Fibroblast of pulmonary artery (primary cell): Measurements from ENCODE around the gene PYGL.
"Not testable (repeated sequence)": the region's sequence is repeated elsewhere in the genome, so short reads cannot be mapped to it uniquely, and the experiment has no call there.

Experiments used
- DNase-seq: peaks from one replicate; pipeline ENCODE4 v3.0.0-alpha.2; 2010; ENCODE audit warnings: low read depth
- H3K4me3 ChIP-seq: replicated peaks from 2 replicates; pipeline ENCODE4 v1.5.1; 2011; ENCODE audit warnings: low read depth, mild to moderate bottlenecking, control low read depth, low read length, moderate library complexity
- CTCF ChIP-seq: IDR thresholded peaks from 2 replicates; pipeline ENCODE4 v1.5.1; 2011; ENCODE audit warnings: mild to moderate bottlenecking, control low read depth, low read length, inconsistent platforms; ENCODE audit errors: missing control alignments

PYGL gene

GRCh38 chr14:50967103-50967502 lies 22.8 kb upstream of the PYGL start:
- TF ChIP-seq CTCF = no peak
- DNase-seq = no peak
- no peak overlapping the region for H3K4me3 ChIP-seq

- no peak for TF ChIP-seq CTCF
- no peak overlapping the region for H3K4me3 ChIP-seq
- peak; percentile 98 for DNase-seq
Measured at GRCh38 chr14:50964683-50965390, 20.6 kb upstream of the PYGL start.

- no peak for TF ChIP-seq CTCF
- DNase-seq = no peak
- no peak overlapping the region for H3K4me3 ChIP-seq
Measured at GRCh38 chr14:50963919-50964318, 19.6 kb upstream of the PYGL start.

- no peak overlapping the region for H3K4me3 ChIP-seq
- peak; percentile 92 for DNase-seq
- TF ChIP-seq CTCF = no peak
Measured at GRCh38 chr14:50961605-50962221, 17.4 kb upstream of the PYGL start.

- no peak overlapping the region for H3K4me3 ChIP-seq
- DNase-seq = peak; percentile 70
- no peak for TF ChIP-seq CTCF
Measured at GRCh38 chr14:50957296-50957695, 13.0 kb upstream of the PYGL start.

GRCh38 chr14:50956421-50956820 lies 12.1 kb upstream of the PYGL start:
- not testable (repeated sequence) for DNase-seq, H3K4me3 ChIP-seq

- peak; percentile 53 for TF ChIP-seq CTCF
- no peak overlapping the region for H3K4me3 ChIP-seq
- DNase-seq = peak; percentile 88
Measured at GRCh38 chr14:50955373-50956043, 11.2 kb upstream of the PYGL start.
